ENCODE measurements around the gene SF3B6. TPM values are rescaled to one million over a fixed set of nuclear protein-coding genes. Genes with fewer than 3 reads are reported as not detected.
"Not testable (repeated sequence)": the region's sequence is repeated elsewhere in the genome, so short reads cannot be mapped to it uniquely, and the experiment has no call there.

Gene SF3B6
- 59.3 TPM for total RNA-seq
- long read RNA-seq, transcript SF3B6-201 (4 exons, 770 nt), result major isoform, 19 of 27 reads
- long read RNA-seq, partial matches to known transcripts, result 4 of 27 reads
- long read RNA-seq, other reads (novel, unspliced or antisense), result 2 of 27 reads

- peak; percentile 97 for DNase-seq (ENCODE audit: low spot score)
These were observed at the start of gene SF3B6 for GRCh38 chr2:24075915-24076848. TSS of gene SF3B6 (minus strand) at chr2:24076326. CDS start at chr2:24076229, 97 bp downstream.

GRCh38 chr2:24123922-24124580 is 47.9 kb upstream of the SF3B6 start:
- no peak for DNase-seq (ENCODE audit: low spot score)

GRCh38 chr2:24123195-24123921 is 47.2 kb upstream of the SF3B6 start, which contains the start of the genes FAM228B and PFN4:
TSS of gene FAM228B (plus strand) at chr2:24123469. CDS start at chr2:24124362, 893 bp downstream.
TSS of gene PFN4 (minus strand) at chr2:24123334. CDS start at chr2:24122535, 799 bp downstream.
- peak; percentile 96 for DNase-seq (ENCODE audit: low spot score)

- DNase-seq (ENCODE audit: low spot score), result no peak
These were observed 46.5 kb upstream of the SF3B6 start for GRCh38 chr2:24122366-24123194.

- DNase-seq (ENCODE audit: low spot score), result no peak
These were observed 45.3 kb upstream of the SF3B6 start for GRCh38 chr2:24121469-24121868.

GRCh38 chr2:24121066-24121465 is 44.9 kb upstream of the SF3B6 start:
- DNase-seq (ENCODE audit: low spot score), result no peak

- DNase-seq (ENCODE audit: low spot score), result no peak
These were observed 41.8 kb upstream of the SF3B6 start for GRCh38 chr2:24117902-24118301.

- DNase-seq (ENCODE audit: low spot score), result no peak
These were observed 38.9 kb upstream of the SF3B6 start for GRCh38 chr2:24115057-24115456.

GRCh38 chr2:24111407-24111901 is 35.3 kb upstream of the SF3B6 start:
- no peak for DNase-seq (ENCODE audit: low spot score)

- no peak for DNase-seq (ENCODE audit: low spot score)
These were observed 34.7 kb upstream of the SF3B6 start for GRCh38 chr2:24110660-24111303.

GRCh38 chr2:24109431-24109830 is 33.3 kb upstream of the SF3B6 start:
- DNase-seq (ENCODE audit: low spot score), result not testable (repeated sequence)

GRCh38 chr2:24107336-24107735 is 31.2 kb upstream of the SF3B6 start:
- DNase-seq (ENCODE audit: low spot score), result no peak

- DNase-seq (ENCODE audit: low spot score), result no peak
These were observed 30.7 kb upstream of the SF3B6 start for GRCh38 chr2:24106786-24107185.

GRCh38 chr2:24105816-24106215 is 29.7 kb upstream of the SF3B6 start:
- DNase-seq (ENCODE audit: low spot score), result no peak

GRCh38 chr2:24104906-24105305 is 28.8 kb upstream of the SF3B6 start:
- DNase-seq (ENCODE audit: low spot score), result no peak

GRCh38 chr2:24104110-24104650 is 28.1 kb upstream of the SF3B6 start:
- DNase-seq (ENCODE audit: low spot score), result no peak

GRCh38 chr2:24102677-24103076 is 26.6 kb upstream of the SF3B6 start:
- no peak for DNase-seq (ENCODE audit: low spot score)

- DNase-seq (ENCODE audit: low spot score), result no peak
These were observed 25.9 kb upstream of the SF3B6 start for GRCh38 chr2:24101992-24102391.

- not testable (repeated sequence) for DNase-seq (ENCODE audit: low spot score)
These were observed 24.6 kb upstream of the SF3B6 start for GRCh38 chr2:24100732-24101131.
